Measurements from ENCODE around the gene SPRR1B.
"Not testable (repeated sequence)": the region's sequence is repeated elsewhere in the genome, so short reads cannot be mapped to it uniquely, and the experiment has no call there.

The SPRR1B gene

DNA sequence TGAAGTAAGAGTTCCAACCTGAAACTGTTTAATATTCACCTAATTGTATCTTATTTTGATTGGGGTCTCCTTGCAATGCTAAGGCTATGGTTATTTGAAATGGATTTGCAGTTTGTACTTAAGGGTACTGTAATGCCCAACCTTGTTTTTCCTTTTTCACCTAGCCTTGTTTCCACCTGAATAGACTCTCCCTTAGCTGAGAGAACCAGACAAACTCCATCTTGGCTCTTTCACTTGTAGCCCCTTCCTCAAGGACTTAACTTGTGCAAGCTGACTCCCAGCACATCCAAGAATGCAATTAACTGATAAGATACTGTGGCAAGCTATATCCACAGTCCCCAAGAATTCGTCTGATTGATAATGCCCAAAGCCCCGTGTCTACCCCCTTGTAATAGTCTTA is 9.2 kb upstream of the SPRR1B start:
- H3K27me3 Mint-ChIP-seq = peaks cover 41 to 65% of the 10 kb centered on the region in 2 donors
- not testable (repeated sequence) for H3K9me3 Mint-ChIP-seq; H3K4me1 Mint-ChIP-seq (ENCODE audit: low read depth in 2 of 2); DNase-seq; H3K27ac Mint-ChIP-seq; ATAC-seq (replicated peaks); H3K4me3 Mint-ChIP-seq; H3K36me3 Mint-ChIP-seq (ENCODE audit: insufficient read depth)

DNA sequence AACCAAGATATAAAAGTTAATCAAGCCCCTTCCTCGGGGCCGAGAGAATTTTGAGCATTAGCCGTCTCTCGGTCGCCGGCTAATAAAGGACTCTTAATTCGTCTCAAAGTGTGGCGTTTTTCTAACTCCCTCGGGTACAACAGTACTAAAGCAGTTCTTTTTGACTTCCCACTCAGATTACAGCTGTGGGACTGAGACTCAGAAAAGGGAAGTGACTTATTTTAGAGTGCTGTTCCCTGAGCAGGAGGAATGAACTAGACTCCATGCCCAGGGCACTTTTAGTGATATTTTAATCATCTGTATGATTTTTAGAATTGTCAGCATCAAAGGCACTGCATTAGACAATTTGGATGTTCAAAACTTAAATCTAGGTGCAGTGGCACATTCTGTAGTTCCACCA is 8.7 kb upstream of the SPRR1B start:
- not testable (repeated sequence) for H3K4me3 Mint-ChIP-seq; DNase-seq; H3K36me3 Mint-ChIP-seq (ENCODE audit: insufficient read depth); H3K27ac Mint-ChIP-seq; ATAC-seq (replicated peaks); H3K4me1 Mint-ChIP-seq (ENCODE audit: low read depth in 2 of 2); H3K9me3 Mint-ChIP-seq
- H3K27me3 Mint-ChIP-seq = peaks cover 41 to 67% of the 10 kb centered on the region in 2 donors

- no peak for ATAC-seq (replicated peaks)
- Mint-ChIP-seq H3K9me3 (peaks cover 0 to 3% of the 10 kb centered on the region in 2 donors), H3K36me3 (ENCODE audit: insufficient read depth) (no peaks in the 10 kb centered on the region), H3K27ac (no peak overlapping the region), H3K4me3 (no peak overlapping the region), H3K4me1 (ENCODE audit: low read depth in 2 of 2) (no peaks in the 10 kb centered on the region), H3K27me3 (peaks cover 44 to 65% of the 10 kb centered on the region in 2 donors)
- no peak for DNase-seq
Observed at GRCh38 chr1:153023109-153023508, 7.9 kb upstream of the SPRR1B start.

- Mint-ChIP-seq H3K36me3 (ENCODE audit: insufficient read depth) (no peaks in the 10 kb centered on the region), H3K27ac (no peak overlapping the region), H3K4me1 (ENCODE audit: low read depth in 2 of 2) (no peaks in the 10 kb centered on the region), H3K4me3 (no peak overlapping the region), H3K27me3 (peaks cover 50 to 69% of the 10 kb centered on the region in 2 donors), H3K9me3 (peaks cover 1 to 13% of the 10 kb centered on the region in 2 donors)
- ATAC-seq (replicated peaks) (no peak), DNase-seq (no peak)
Observed at GRCh38 chr1:153024413-153024812, 6.6 kb upstream of the SPRR1B start.

DNA sequence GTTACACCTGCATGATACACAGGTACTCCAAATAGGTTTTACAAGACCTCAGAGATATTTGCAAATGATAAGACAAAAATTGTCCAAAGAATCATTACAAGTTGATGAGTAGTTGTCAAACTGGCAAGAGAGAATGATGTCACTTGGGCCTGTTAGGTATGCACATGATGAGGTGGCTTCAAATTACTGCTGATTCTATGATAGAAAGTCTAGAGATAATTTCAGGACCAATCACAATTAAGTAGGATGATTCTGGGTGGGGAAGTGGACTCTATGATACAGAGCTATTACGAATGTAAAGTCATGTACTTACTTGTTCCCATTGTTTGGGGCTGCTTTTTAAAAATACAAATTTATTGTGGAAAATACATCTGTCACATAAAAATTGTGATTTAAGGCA is 5.2 kb upstream of the SPRR1B start:
- ATAC-seq (replicated peaks) (no peak), DNase-seq (no peak)
- Mint-ChIP-seq H3K4me3 (no peak overlapping the region), H3K27ac (no peak overlapping the region), H3K4me1 (ENCODE audit: low read depth in 2 of 2) (no peaks in the 10 kb centered on the region), H3K36me3 (ENCODE audit: insufficient read depth) (no peaks in the 10 kb centered on the region), H3K9me3 (peaks cover 1 to 13% of the 10 kb centered on the region in 2 donors), H3K27me3 (peaks cover 42 to 77% of the 10 kb centered on the region in 2 donors)

- Mint-ChIP-seq H3K27me3 (peaks cover 22 to 70% of the 10 kb centered on the region in 2 donors), H3K9me3 (peaks cover 1 to 13% of the 10 kb centered on the region in 2 donors), H3K4me1 (ENCODE audit: low read depth in 2 of 2) (no peaks in the 10 kb centered on the region), H3K27ac (no peak overlapping the region), H3K4me3 (no peak overlapping the region), H3K36me3 (ENCODE audit: insufficient read depth) (no peaks in the 10 kb centered on the region)
- no peak for DNase-seq
- ATAC-seq (replicated peaks) = no peak
Observed at GRCh38 chr1:153028766-153029165, 2.2 kb upstream of the SPRR1B start.

- no peak for DNase-seq
- Mint-ChIP-seq H3K27ac (no peak overlapping the region), H3K9me3 (peaks cover 1 to 13% of the 10 kb centered on the region in 2 donors), H3K36me3 (ENCODE audit: insufficient read depth) (no peaks in the 10 kb centered on the region), H3K4me1 (ENCODE audit: low read depth in 2 of 2) (no peaks in the 10 kb centered on the region), H3K4me3 (no peak overlapping the region), H3K27me3 (peaks cover 22 to 51% of the 10 kb centered on the region in 2 donors)
- ATAC-seq (replicated peaks) = no peak
Observed at GRCh38 chr1:153032073-153032472, 1.1 kb downstream of the SPRR1B start.

DNA sequence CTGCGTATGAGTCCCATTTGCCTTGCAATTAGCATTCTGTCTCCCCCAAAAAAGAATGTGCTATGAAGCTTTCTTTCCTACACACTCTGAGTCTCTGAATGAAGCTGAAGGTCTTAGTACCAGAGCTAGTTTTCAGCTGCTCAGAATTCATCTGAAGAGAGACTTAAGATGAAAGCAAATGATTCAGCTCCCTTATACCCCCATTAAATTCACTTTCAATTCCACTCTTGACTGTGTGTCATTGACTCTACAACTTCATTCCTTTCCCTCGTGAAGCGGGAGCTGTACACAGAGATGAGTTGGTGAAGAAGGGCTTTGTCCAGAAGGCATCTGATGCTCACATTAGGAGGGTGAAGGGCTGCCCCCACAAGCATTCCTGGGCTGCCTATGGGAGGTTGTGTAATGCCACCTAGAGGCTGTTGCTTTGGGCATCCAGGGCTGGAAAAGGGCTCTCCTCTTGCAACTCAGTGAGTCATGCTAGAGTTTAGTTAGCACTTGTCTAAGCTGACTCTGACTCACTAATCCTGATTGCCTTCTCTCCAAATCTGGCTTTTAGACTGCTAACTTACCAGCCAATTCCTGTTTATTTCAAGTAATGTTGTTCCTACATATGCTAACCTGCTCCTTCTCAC is 1.8 kb downstream of the SPRR1B start:
- DNase-seq = no peak
- peaks cover 28 to 49% of the 10 kb centered on the region in 2 donors for H3K27me3 Mint-ChIP-seq
- H3K4me3 Mint-ChIP-seq = no peak overlapping the region
- no peak for ATAC-seq (replicated peaks)
- H3K36me3 Mint-ChIP-seq (ENCODE audit: insufficient read depth) = no peaks in the 10 kb centered on the region
- H3K9me3 Mint-ChIP-seq = peaks cover 1 to 13% of the 10 kb centered on the region in 2 donors
- no peak overlapping the region for H3K27ac Mint-ChIP-seq
- no peaks in the 10 kb centered on the region for H3K4me1 Mint-ChIP-seq (ENCODE audit: low read depth in 2 of 2)

DNA sequence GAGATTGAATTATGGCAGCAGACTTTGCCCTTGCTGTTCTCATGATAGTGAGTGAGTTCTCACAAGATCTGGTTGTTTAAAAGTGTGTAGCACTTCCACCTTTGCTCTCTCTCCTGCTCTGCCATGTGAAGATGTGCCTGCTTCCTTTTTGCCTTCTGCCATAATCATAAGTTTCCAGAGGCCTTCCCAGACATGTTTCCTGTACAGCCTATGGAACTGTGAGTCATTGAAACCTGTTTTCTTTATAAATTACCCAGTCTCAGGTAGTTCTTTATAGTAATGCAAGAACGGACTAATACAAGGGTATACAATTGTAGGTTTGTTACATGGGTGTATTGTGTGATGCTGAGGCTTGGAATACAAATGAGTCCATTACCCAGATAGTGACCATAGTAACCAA is 4.2 kb downstream of the SPRR1B start:
- Mint-ChIP-seq H3K36me3 (ENCODE audit: insufficient read depth) (no peaks in the 10 kb centered on the region), H3K27ac (no peak overlapping the region), H3K9me3 (no peaks in the 10 kb centered on the region), H3K4me1 (ENCODE audit: low read depth in 2 of 2) (no peaks in the 10 kb centered on the region), H3K4me3 (no peak overlapping the region), H3K27me3 (peaks cover 26 to 42% of the 10 kb centered on the region in 2 donors)
- ATAC-seq (replicated peaks) = no peak
- DNase-seq = no peak

- no peaks in the 10 kb centered on the region for H3K9me3 Mint-ChIP-seq
- H3K4me1 Mint-ChIP-seq (ENCODE audit: low read depth in 2 of 2) = no peaks in the 10 kb centered on the region
- no peaks in the 10 kb centered on the region for H3K36me3 Mint-ChIP-seq (ENCODE audit: insufficient read depth)
- H3K27ac Mint-ChIP-seq = no peak within 1 kb of the TSS
- DNase-seq (no peak), ATAC-seq (replicated peaks) (no peak)
- peaks cover 64 to 65% of the 10 kb centered on the region in 2 donors for H3K27me3 Mint-ChIP-seq
- no peak within 1 kb of the TSS for H3K4me3 Mint-ChIP-seq
Observed at GRCh38 chr1:153040950-153041631, 10.1 kb downstream of the SPRR1B start, which contains the start of gene SPRR2D. Gene SPRR2D (minus strand): TSS chr1:153041120. CDS start chr1:153040346, 774 bp downstream.

DNA sequence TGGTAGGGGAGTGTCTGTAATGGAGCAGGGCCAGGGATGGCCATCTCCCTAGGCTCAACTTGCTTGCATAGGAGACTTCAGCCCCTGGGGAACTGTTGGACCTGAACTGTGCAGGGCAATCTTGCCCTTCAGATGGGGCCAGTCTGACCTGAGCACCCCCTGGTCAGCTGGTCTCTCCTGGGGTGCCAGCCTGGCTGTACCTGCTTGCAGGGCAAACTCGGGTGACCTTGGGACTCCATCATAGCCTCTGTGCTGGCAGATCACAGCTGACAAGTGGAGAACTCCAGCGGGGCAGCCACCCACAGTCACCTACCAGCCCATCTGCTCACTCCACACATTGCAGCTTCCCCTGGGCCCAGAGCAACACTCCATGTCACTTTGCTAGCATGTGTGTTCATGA is 18.2 kb downstream of the SPRR1B start:
- ATAC-seq (replicated peaks) = no peak
- Mint-ChIP-seq H3K4me3 (no peak overlapping the region), H3K27ac (no peak overlapping the region), H3K4me1 (ENCODE audit: low read depth in 2 of 2) (no peaks in the 10 kb centered on the region), H3K36me3 (ENCODE audit: insufficient read depth) (no peaks in the 10 kb centered on the region), H3K9me3 (peaks cover 0 to 4% of the 10 kb centered on the region in 2 donors), H3K27me3 (peaks cover 55 to 56% of the 10 kb centered on the region in 2 donors)
- DNase-seq = no peak

GRCh38 chr1:153056111-153056510 is 25.1 kb downstream of the SPRR1B start:
- peaks cover 55 to 68% of the 10 kb centered on the region in 2 donors for H3K27me3 Mint-ChIP-seq
- H3K36me3 Mint-ChIP-seq (ENCODE audit: insufficient read depth); H3K9me3 Mint-ChIP-seq; H3K27ac Mint-ChIP-seq; H3K4me3 Mint-ChIP-seq; DNase-seq; ATAC-seq (replicated peaks); H3K4me1 Mint-ChIP-seq (ENCODE audit: low read depth in 2 of 2): not testable (repeated sequence)

- no peaks in the 10 kb centered on the region for H3K4me1 Mint-ChIP-seq (ENCODE audit: low read depth in 2 of 2)
- H3K27me3 Mint-ChIP-seq = peaks cover 52 to 66% of the 10 kb centered on the region in 2 donors
- ATAC-seq (replicated peaks) = no peak
- H3K36me3 Mint-ChIP-seq (ENCODE audit: insufficient read depth) = no peaks in the 10 kb centered on the region
- H3K4me3 Mint-ChIP-seq = no peak within 1 kb of the TSS
- peaks cover 0 to 4% of the 10 kb centered on the region in 2 donors for H3K9me3 Mint-ChIP-seq
- H3K27ac Mint-ChIP-seq = no peak within 1 kb of the TSS
- DNase-seq = no peak
Observed at GRCh38 chr1:153057375-153057774, 26.4 kb downstream of the SPRR1B start, which contains the start of gene SPRR2A. Gene SPRR2A (minus strand): TSS chr1:153057512. CDS start chr1:153056735, 777 bp downstream.

DNA sequence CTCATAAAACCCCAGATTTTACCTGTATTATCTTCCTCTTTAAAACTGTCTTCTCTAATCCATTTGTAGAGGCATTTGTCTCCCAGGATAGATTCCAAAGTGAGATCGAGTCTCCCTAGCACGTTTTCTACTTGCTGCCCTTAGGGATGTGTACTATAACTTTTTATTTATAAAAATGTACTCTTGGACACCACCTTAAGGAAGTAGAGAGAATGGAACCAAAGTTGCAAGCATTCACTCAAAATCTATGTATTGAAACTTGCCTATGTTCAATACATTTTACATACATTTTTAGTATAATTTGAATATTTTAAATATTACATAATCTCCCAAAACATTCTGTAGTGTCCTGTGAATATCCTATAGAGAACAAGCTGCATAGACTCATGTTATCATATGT is 27.2 kb downstream of the SPRR1B start:
- no peaks in the 10 kb centered on the region for H3K4me1 Mint-ChIP-seq (ENCODE audit: low read depth in 2 of 2)
- DNase-seq (no peak), ATAC-seq (replicated peaks) (no peak)
- H3K27ac Mint-ChIP-seq = no peak overlapping the region
- peaks cover 48 to 64% of the 10 kb centered on the region in 2 donors for H3K27me3 Mint-ChIP-seq
- H3K4me3 Mint-ChIP-seq = no peak overlapping the region
- no peaks in the 10 kb centered on the region for H3K36me3 Mint-ChIP-seq (ENCODE audit: insufficient read depth)
- H3K9me3 Mint-ChIP-seq = peaks cover 0 to under 1% of the 10 kb centered on the region in 2 donors
